ENCODE data around the gene SLC7A5.
"Not testable (repeated sequence)": the region's sequence is repeated elsewhere in the genome, so short reads cannot be mapped to it uniquely, and the experiment has no call there.

The SLC7A5 gene

DNA sequence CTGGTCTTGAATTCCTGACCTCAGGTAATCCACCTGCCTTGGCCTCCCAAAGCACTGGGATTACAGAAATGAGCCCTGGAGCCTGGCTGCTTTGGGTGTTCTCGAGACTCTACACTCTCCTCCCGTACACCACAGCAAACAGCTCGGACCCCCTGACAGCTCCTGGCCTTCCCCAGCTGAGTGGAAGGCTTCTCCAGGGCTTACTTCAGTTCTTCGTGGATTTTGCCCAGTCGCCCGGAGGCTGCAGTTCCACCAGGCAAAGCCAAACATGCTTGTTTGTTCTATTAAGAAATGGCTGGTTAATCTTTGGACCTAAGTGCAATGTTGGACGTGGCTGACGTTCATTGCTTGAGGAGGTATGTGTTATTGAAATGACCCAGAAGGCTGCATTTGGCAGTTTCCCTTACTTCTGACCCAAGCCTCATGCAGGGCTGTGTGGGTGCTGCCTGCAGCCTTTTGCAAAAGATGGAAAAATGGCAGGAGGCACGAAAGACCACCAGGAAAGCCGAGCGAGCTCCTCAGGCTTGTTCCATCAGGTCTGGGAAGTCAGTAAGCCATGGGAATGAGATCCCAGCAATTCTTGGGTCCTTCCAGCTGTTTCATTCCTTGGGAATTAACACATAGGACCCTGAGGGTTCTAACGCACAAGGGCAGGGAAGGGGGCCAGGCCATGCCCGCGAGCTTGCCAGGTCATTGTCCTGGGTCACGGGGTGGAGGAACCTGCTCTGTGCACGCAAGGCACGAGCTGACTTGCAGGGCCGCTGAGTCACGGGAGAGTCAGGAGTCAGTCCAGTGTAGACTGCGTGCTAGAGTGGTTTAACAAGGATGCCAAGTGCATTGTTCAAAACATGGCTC is 79.6 kb downstream of the SLC7A5 start:
- ChIA-PET POLR2A (no interaction called here), CTCF (no interaction called here)
- TF ChIP-seq BHLHE40 (IDR thresholded peaks at IDR 0.05; ENCODE audit: borderline replicate concordance) (no peak), CTBP1 (IDR thresholded peaks at IDR 0.05; ENCODE audit: borderline replicate concordance) (no peak), FOXA1 (IDR thresholded peaks at IDR 0.05) (no peak), FOXK2 (IDR thresholded peaks at IDR 0.05) (no peak), TARDBP (IDR thresholded peaks at IDR 0.05) (no peak), ZNF384 (IDR thresholded peaks at IDR 0.05) (no peak), NFRKB (IDR thresholded peaks at IDR 0.05) (no peak), LEF1 (IDR thresholded peaks at IDR 0.05; ENCODE audit: borderline replicate concordance) (no peak), FOXM1 (IDR thresholded peaks at IDR 0.05; ENCODE audit: borderline replicate concordance) (no peak), SUZ12 (IDR thresholded peaks at IDR 0.05) (no peak), ARNT (IDR thresholded peaks at IDR 0.05) (no peak), ELF4 (IDR thresholded peaks at IDR 0.05) (no peak), HDGF (IDR thresholded peaks at IDR 0.05; ENCODE audit: borderline replicate concordance) (no peak), L3MBTL2 (conservative IDR thresholded peaks at IDR 0.05) (no peak), SP1 (IDR thresholded peaks at IDR 0.05) (no peak)
- TF ChIP-seq, protein P1, sequence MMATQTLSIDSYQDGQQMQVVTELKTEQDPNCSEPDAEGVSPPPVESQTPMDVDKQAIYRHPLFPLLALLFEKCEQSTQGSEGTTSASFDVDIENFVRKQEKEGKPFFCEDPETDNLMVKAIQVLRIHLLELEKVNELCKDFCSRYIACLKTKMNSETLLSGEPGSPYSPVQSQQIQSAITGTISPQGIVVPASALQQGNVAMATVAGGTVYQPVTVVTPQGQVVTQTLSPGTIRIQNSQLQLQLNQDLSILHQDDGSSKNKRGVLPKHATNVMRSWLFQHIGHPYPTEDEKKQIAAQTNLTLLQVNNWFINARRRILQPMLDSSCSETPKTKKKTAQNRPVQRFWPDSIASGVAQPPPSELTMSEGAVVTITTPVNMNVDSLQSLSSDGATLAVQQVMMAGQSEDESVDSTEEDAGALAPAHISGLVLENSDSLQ (IDR thresholded peaks at IDR 0.05): no peak
- no peak for DNase-seq (ENCODE audit: extremely low spot score)

DNA sequence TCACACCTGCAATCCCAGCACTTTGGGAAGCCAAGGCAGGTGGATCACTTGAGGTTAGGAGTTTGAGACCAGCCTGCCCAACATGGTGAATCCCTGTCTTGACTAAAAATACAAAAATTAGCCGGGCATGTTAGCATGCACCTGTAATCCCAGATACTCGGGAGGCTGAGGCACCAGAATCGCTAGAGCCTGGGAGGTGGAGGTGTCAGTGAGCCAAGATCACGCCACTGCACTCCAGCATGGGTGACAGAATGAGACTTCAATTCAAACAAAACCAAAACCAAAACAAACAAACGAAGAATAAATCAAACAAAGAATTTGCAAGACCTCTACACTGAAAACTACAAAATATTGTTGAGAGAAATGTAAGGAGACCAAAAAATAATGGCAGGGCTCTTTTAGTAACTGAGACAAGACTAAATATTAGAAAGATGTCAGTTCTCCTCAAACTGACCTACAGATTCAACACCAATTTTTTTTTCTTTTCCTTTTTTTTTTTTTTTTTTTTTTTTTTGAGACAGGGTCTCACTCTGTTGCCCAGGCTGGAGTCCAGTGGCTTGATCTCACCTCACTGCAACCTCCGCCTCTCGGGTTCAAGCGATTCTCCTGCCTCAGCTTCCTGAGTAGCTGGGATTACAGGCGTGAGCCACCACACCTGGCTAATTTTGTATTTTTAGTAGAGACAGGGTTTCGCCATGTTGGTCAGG is 80.4 kb downstream of the SLC7A5 start:
- DNase-seq (ENCODE audit: extremely low spot score); CTCF ChIA-PET; POLR2A ChIA-PET: not testable (repeated sequence)

DNA sequence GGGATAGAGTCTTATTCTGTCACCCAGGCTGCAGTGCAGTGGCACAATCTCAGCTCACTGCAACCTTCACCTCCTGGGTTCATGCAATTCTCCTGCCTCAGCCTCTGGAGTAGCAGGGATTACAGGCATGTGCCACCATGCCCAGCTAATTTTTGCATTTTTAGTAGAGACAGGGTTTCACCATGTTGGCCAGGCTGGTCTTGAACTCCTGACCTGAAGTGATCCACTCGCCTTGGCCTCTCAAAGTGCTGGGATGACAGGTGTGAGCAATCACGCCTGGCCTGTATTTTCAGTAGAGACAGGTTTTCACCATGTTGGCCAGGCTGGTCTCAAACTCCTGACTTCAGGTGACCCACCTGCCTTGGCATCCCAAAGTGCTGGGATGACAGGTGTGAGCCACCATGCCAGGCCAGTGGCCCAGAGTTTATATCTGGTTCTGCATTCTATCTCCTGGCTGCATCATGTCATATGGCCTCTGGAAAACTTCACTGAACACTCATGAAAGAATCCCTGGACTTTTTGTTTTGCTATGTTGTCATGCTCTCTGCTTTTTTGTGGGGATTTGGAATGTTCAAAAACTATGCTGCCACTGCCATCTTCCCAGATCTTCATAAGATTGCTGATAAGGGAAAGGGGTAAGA is 81.7 kb downstream of the SLC7A5 start:
- POLR2A ChIA-PET; CTCF ChIA-PET; DNase-seq (ENCODE audit: extremely low spot score): not testable (repeated sequence)

DNA sequence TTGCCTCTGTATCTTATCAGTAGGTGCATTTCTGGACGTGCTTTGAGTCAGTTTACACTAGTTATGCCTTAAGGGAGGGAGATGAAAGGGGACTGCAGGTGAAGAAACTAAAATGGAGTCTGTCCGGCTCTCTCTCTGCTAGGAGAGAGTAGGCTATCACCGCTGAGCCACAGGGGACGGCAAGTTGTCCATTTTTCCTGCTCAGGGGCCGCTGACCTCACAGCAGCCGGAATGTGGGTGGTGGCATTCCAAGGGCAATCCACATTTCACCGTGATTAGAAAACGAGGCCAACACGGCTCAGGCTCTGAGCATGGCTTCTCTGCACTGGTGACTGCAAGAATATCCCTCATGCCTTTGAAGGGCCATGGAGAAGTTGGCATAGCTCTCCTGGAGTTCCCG is 84.5 kb downstream of the SLC7A5 start:
- CTCF ChIA-PET: no interaction called here
- POLR2A ChIA-PET: no interaction called here
- DNase-seq (ENCODE audit: extremely low spot score): no peak
- no peak for TF ChIP-seq SUZ12 (IDR thresholded peaks at IDR 0.05)
- TF ChIP-seq L3MBTL2 (conservative IDR thresholded peaks at IDR 0.05): no peak
- TF ChIP-seq ELF4 (IDR thresholded peaks at IDR 0.05): no peak
- no peak for TF ChIP-seq ARNT (IDR thresholded peaks at IDR 0.05)
- no peak for TF ChIP-seq FOXM1 (IDR thresholded peaks at IDR 0.05; ENCODE audit: borderline replicate concordance)
- TF ChIP-seq ZNF384 (IDR thresholded peaks at IDR 0.05): no peak
- no peak for TF ChIP-seq CTBP1 (IDR thresholded peaks at IDR 0.05; ENCODE audit: borderline replicate concordance)
- TF ChIP-seq TARDBP (IDR thresholded peaks at IDR 0.05): no peak
- TF ChIP-seq, protein P1 (IDR thresholded peaks at IDR 0.05): no peak

DNA sequence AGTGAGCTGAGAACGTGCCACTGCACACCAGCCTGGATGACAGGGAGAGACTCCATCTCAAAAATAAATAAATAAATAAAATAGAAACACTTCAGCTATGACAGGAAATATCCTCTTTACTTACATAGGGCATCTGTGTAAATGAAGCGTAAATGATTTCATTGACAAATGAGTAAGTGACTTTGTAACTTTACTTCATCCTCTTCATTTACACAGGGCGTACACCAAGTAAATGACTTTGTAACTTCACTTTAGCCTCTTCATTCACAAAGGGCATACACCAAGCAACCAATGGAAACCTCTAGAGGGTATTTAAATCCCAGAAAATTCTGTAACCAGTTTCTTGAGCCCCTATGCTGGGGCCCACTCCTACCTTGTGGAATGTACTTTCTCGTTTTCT is 87.3 kb downstream of the SLC7A5 start:
- CTCF ChIA-PET: no interaction called here
- POLR2A ChIA-PET: interaction anchor here (1.1 to 3.6 kb wide), 2 partner anchors 71 to 87 kb away, joined by 3 to 31 read pairs; partner anchors contain the start of gene SLC7A5
- TF ChIP-seq SUZ12 (IDR thresholded peaks at IDR 0.05) (no peak), BHLHE40 (IDR thresholded peaks at IDR 0.05; ENCODE audit: borderline replicate concordance) (no peak), SP1 (IDR thresholded peaks at IDR 0.05) (no peak), TARDBP (IDR thresholded peaks at IDR 0.05) (no peak), ELF4 (IDR thresholded peaks at IDR 0.05) (no peak), L3MBTL2 (conservative IDR thresholded peaks at IDR 0.05) (no peak), FOXM1 (IDR thresholded peaks at IDR 0.05; ENCODE audit: borderline replicate concordance) (no peak), ZNF384 (IDR thresholded peaks at IDR 0.05) (no peak), ARNT (IDR thresholded peaks at IDR 0.05) (no peak)
- TF ChIP-seq, protein P1 (IDR thresholded peaks at IDR 0.05): no peak
- DNase-seq (ENCODE audit: extremely low spot score): no peak

DNA sequence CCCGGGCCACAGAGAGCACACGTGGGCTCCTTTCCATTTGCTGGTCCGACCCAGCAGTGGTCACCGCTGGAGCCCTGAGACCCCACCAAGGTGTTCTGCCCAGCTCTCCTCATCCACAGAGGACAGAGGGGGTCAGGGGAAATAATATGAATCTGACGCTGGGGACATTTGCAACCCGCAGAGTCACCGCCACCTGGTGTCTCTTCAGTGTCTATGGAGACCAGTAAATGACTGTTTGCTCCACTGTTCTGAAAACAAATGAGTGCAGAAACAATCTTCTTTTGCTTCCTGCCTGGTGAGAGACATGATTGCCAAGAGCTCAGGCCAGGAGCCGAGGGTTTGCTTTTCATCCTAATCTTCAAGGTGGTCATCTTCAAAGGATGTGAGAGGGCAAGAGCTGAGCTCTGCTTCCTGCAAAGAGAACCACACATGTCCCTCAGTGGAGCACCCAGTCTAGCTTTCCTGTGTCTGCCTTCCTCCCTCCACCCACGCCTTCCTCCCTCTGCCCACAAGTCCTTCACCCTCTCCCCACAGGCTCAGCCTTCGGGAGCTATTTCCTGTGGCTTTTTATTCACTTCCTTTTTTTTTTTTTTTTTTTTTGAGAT is 88.8 kb downstream of the SLC7A5 start:
- POLR2A ChIA-PET: interaction anchor here (0.7 to 3.6 kb wide), 8 partner anchors 11 to 159 kb away, joined by 3 to 31 read pairs (median 4); partner anchors contain the start of genes KLHDC4 and SLC7A5
- CTCF ChIA-PET: interaction anchor here (0.6 to 3.4 kb wide), 4 partner anchors 11 to 197 kb away, joined by 3 to 69 read pairs (median 4); partner anchors contain the start of gene SLC7A5
- no peak for DNase-seq (ENCODE audit: extremely low spot score)
- no peak for TF ChIP-seq ELF4 (IDR thresholded peaks at IDR 0.05)

All from HEK293T (cell line).